Activated CD4-positive, alpha-beta memory T cell treated with anti-CD3 and anti-CD28 coated beads for 36 hours (primary cell): ENCODE measurements around the gene EFNA3. TPM values are rescaled to one million over a fixed set of nuclear protein-coding genes. Genes with fewer than 3 reads are reported as not detected.

ENCODE experiments used
- CTCF ChIA-PET: fragments of 350-600 bp; sonication (Branson Sonifier 250); formaldehyde crosslinking; loops from one replicate; lab custom pipeline; 2021; ENCODE audit warnings: antibody characterized with exemption, inconsistent platforms; lab: Charles Lee
- POLR2A ChIA-PET: fragments of 350-600 bp; sonication (Branson Sonifier 250); formaldehyde crosslinking; loops from one replicate; lab custom pipeline; 2021; ENCODE audit warnings: antibody characterized with exemption; lab: Charles Lee
- DNase-seq: peaks from one replicate; pipeline ENCODE4 v3.0.0-alpha.2; 2020
- H3K27ac Mint-ChIP-seq: one replicate; pipeline ENCODE4 v1.8.0; 2021; ENCODE audit warnings: mixed read lengths
- H3K27me3 Mint-ChIP-seq: one replicate; pipeline ENCODE4 v1.8.0; 2021; ENCODE audit warnings: mixed read lengths
- H3K36me3 Mint-ChIP-seq: one replicate; pipeline ENCODE4 v1.8.0; 2021; ENCODE audit warnings: mixed read lengths
- H3K4me1 Mint-ChIP-seq: one replicate; pipeline ENCODE4 v1.8.0; 2021; ENCODE audit warnings: low read depth, mixed read lengths
- H3K4me3 Mint-ChIP-seq: one replicate; pipeline ENCODE4 v1.8.0; 2021; ENCODE audit warnings: mild to moderate bottlenecking, mixed read lengths
- H3K9me3 Mint-ChIP-seq: one replicate; pipeline ENCODE4 v1.8.0; 2021; ENCODE audit warnings: mixed read lengths
- intact Hi-C: fragments of 100-400 bp; cut with micrococcal nuclease; formaldehyde crosslinking; loops from one replicate; pipeline ENCODE4 v1.15.1; 2023
- total RNA-seq, 2 experiments: library from RNA; stranded (reverse); gene quantifications; one replicate each; pipeline ENCODE4 v1.2.3, GENCODE V29; 2021

Gene EFNA3
- total RNA-seq, 2 experiments from 2014 or later = 2.4 to 2.6 TPM

GRCh38 chr1:155079487-155080311 is 1.1 kb downstream of the EFNA3 start:
- DNase-seq = no peak
- Mint-ChIP-seq H3K4me3 (peak overlapping the region; percentile 56), H3K9me3 (no peaks in the 10 kb centered on the region), H3K27ac (no peak overlapping the region), H3K4me1 (peaks cover 38% of the 10 kb centered on the region), H3K27me3 (peaks cover 40% of the 10 kb centered on the region), H3K36me3 (no peaks in the 10 kb centered on the region)
- ChIA-PET CTCF (interaction anchor here (0.9 to 3.0 kb wide), 5 partner anchors 18 to 96 kb away, joined by 3 to 10 read pairs (median 7); partner anchors contain the start of genes ADAM15 and KRTCAP2), POLR2A (interaction anchor here (0.5 kb wide), 1 partner anchor 12 kb away, joined by 4 read pairs; no protein-coding TSS in a partner anchor)
- intact Hi-C loops = no loop called here

- ChIA-PET POLR2A (no interaction called here), CTCF (interaction anchor here (0.8 to 3.0 kb wide), 10 partner anchors 10 to 95 kb away, joined by 3 to 10 read pairs (median 4); partner anchors contain the start of genes ADAM15 and KRTCAP2)
- DNase-seq = peak; percentile 45
- Mint-ChIP-seq H3K27me3 (peaks cover 40% of the 10 kb centered on the region), H3K36me3 (no peaks in the 10 kb centered on the region), H3K4me3 (no peak overlapping the region), H3K4me1 (peaks cover 40% of the 10 kb centered on the region), H3K9me3 (no peaks in the 10 kb centered on the region), H3K27ac (no peak overlapping the region)
- intact Hi-C loops = no loop called here
Observed at GRCh38 chr1:155080312-155081228, 1.9 kb downstream of the EFNA3 start.

- Mint-ChIP-seq H3K4me3 (peak overlapping the region; percentile 56), H3K27ac (no peak overlapping the region), H3K27me3 (peaks cover 40% of the 10 kb centered on the region), H3K36me3 (no peaks in the 10 kb centered on the region), H3K4me1 (peaks cover 44% of the 10 kb centered on the region), H3K9me3 (no peaks in the 10 kb centered on the region)
- ChIA-PET POLR2A (no interaction called here), CTCF (interaction anchor here (0.6 to 4.7 kb wide), 14 partner anchors 10 to 94 kb away, joined by 3 to 125 read pairs (median 4); partner anchors contain the start of genes ADAM15, EFNA4 and KRTCAP2)
- intact Hi-C loops = no loop called here
- no peak for DNase-seq
Observed at GRCh38 chr1:155081472-155082300, 3.0 kb downstream of the EFNA3 start.

- H3K27me3 Mint-ChIP-seq = peaks cover 40% of the 10 kb centered on the region
- peak; percentile 46 for DNase-seq
- CTCF ChIA-PET = interaction anchor here (1.0 to 4.7 kb wide), 7 partner anchors 9 to 90 kb away, joined by 3 to 125 read pairs (median 5); partner anchors contain the start of genes EFNA4 and KRTCAP2
- peaks cover 44% of the 10 kb centered on the region for H3K4me1 Mint-ChIP-seq
- no peak overlapping the region for H3K27ac Mint-ChIP-seq
- H3K4me3 Mint-ChIP-seq = peak overlapping the region; percentile 16
- intact Hi-C loops = no loop called here
- no peaks in the 10 kb centered on the region for H3K9me3 Mint-ChIP-seq
- no peaks in the 10 kb centered on the region for H3K36me3 Mint-ChIP-seq
- POLR2A ChIA-PET = no interaction called here
Observed at GRCh38 chr1:155082301-155083051, 3.8 kb downstream of the EFNA3 start.

- Mint-ChIP-seq H3K36me3 (no peaks in the 10 kb centered on the region), H3K27ac (no peak overlapping the region), H3K27me3 (peaks cover 40% of the 10 kb centered on the region), H3K4me1 (peaks cover 44% of the 10 kb centered on the region), H3K9me3 (no peaks in the 10 kb centered on the region), H3K4me3 (no peak overlapping the region)
- CTCF ChIA-PET = interaction anchor here (1.0 to 4.7 kb wide), 10 partner anchors 7 to 122 kb away, joined by 3 to 125 read pairs (median 6); partner anchors contain the start of genes ADAM15, EFNA3, EFNA4 and KRTCAP2
- no peak for DNase-seq
- POLR2A ChIA-PET = no interaction called here
- intact Hi-C loops = no loop called here
Observed at GRCh38 chr1:155083052-155083541, 4.5 kb downstream of the EFNA3 start.

GRCh38 chr1:155083865-155084721 is 5.5 kb downstream of the EFNA3 start:
- Mint-ChIP-seq H3K9me3 (no peaks in the 10 kb centered on the region), H3K36me3 (no peaks in the 10 kb centered on the region), H3K27me3 (peaks cover 40% of the 10 kb centered on the region), H3K27ac (peak overlapping the region; percentile 11), H3K4me1 (peaks cover 43% of the 10 kb centered on the region), H3K4me3 (peak overlapping the region; percentile 92)
- intact Hi-C loops = loop anchor here (1.0 to 2.0 kb wide), 8 partner anchors 21 to 525 kb away; partner anchors contain the start of genes CKS1B, EFNA4, FLAD1 and KRTCAP2
- ChIA-PET POLR2A (interaction anchor here (0.6 to 2.3 kb wide), 4 partner anchors 21 to 147 kb away, joined by 3 to 21 read pairs (median 4); partner anchors contain the start of genes EFNA4, KRTCAP2 and PMVK), CTCF (interaction anchor here (0.8 to 4.7 kb wide), 27 partner anchors 8 to 605 kb away, joined by 3 to 125 read pairs (median 10); partner anchors contain the start of genes ADAM15, EFNA3, EFNA4 and FLAD1)
- peak; percentile 60 for DNase-seq

- Mint-ChIP-seq H3K4me3 (peak overlapping the region; percentile 92), H3K27me3 (peaks cover 31% of the 10 kb centered on the region), H3K4me1 (peaks cover 35% of the 10 kb centered on the region), H3K27ac (peak overlapping the region; percentile 84), H3K9me3 (no peaks in the 10 kb centered on the region), H3K36me3 (no peaks in the 10 kb centered on the region)
- intact Hi-C loops = loop anchor here (1.0 to 2.0 kb wide), 9 partner anchors 22 to 526 kb away; partner anchors contain the start of genes CKS1B, EFNA4, FLAD1 and KRTCAP2
- ChIA-PET POLR2A (interaction anchor here (0.6 to 2.3 kb wide), 10 partner anchors 13 to 148 kb away, joined by 3 to 21 read pairs (median 3); partner anchors contain the start of genes EFNA4, KRTCAP2, PBXIP1 and PMVK), CTCF (interaction anchor here (0.6 to 4.7 kb wide), 54 partner anchors 8 to 679 kb away, joined by 3 to 125 read pairs (median 5); partner anchors contain the start of genes ADAM15, EFNA1, EFNA3 and EFNA4)
- peak; percentile 94 for DNase-seq
Observed at GRCh38 chr1:155084722-155085503, 6.3 kb downstream of the EFNA3 start.

- H3K4me1 Mint-ChIP-seq = peaks cover 34% of the 10 kb centered on the region
- peak; percentile 88 for DNase-seq
- H3K9me3 Mint-ChIP-seq = no peaks in the 10 kb centered on the region
- intact Hi-C loops = loop anchor here (1.0 to 2.0 kb wide), 6 partner anchors 41 to 130 kb away; partner anchors contain the start of genes CKS1B, KRTCAP2, SLC50A1 and TRIM46
- H3K27me3 Mint-ChIP-seq = peaks cover 30% of the 10 kb centered on the region
- no peaks in the 10 kb centered on the region for H3K36me3 Mint-ChIP-seq
- ChIA-PET POLR2A (interaction anchor here (0.8 to 2.3 kb wide), 9 partner anchors 22 to 149 kb away, joined by 3 to 21 read pairs (median 3); partner anchors contain the start of genes EFNA4, KRTCAP2, PBXIP1 and PMVK), CTCF (interaction anchor here (0.6 to 4.7 kb wide), 43 partner anchors 8 to 606 kb away, joined by 3 to 125 read pairs (median 6); partner anchors contain the start of genes ADAM15, EFNA1, EFNA3 and EFNA4)
- H3K27ac Mint-ChIP-seq = peak overlapping the region; percentile 84
- peak overlapping the region; percentile 92 for H3K4me3 Mint-ChIP-seq
Observed at GRCh38 chr1:155085504-155086127, 7.0 kb downstream of the EFNA3 start.
